K562 (cell line): ENCODE results near the gene HOXC11. TPM values are rescaled to one million over a fixed set of nuclear protein-coding genes. Genes with fewer than 3 reads are reported as not detected.

Source experiments
- ATAC-seq: fragments of 200-7000 bp; cut with Tn5 transposase; 3 replicates; pipeline ENCODE4 v1.9.1; 2020; ENCODE audit warnings: moderate library complexity
- BruUV-seq: library from RNA; stranded (reverse); fragments of 400-500 nt; replicated peaks from 2 replicates; lab custom pipeline; 2021; lab: Mats Ljungman, UMichigan
- CTCF ChIA-PET: fragments of 300-600 bp; formaldehyde crosslinking; extraction: SDS; loops from one replicate; lab custom pipeline; 2021; ENCODE audit warnings: low intra/inter-chr PET ratio; lab: Yijun Ruan, JAX
- POLR2A ChIA-PET: fragments of 300-600, 350-650 bp; sonication (Branson Sonifier 250); formaldehyde crosslinking; extraction: SDS; loops from one replicate; lab custom pipeline; 2021; ENCODE audit warnings: antibody characterized with exemption, inconsistent platforms; lab: Yijun Ruan, JAX
- DNase-seq, 4 experiments: peaks; one replicate each; pipeline versions ENCODE4 v3.0.0 to v3.0.0-alpha.2; 2011 to 2018; ENCODE audit warnings: low spot score in 3 of 4, mixed read lengths in 3 of 4; ENCODE audit errors: extremely low read depth in 1 of 4
- FAIRE-seq: peaks from 2 replicates; lab custom pipeline; 2011; peaks lifted over from hg19 to GRCh38; lab: Jason Lieb, UNC
- H2AFZ ChIP-seq: 2 replicates; pipeline ENCODE4 v1.6.0; 2011; ENCODE audit warnings: low read depth, low read length, control low read depth, inconsistent platforms
- H3K27ac ChIP-seq: fragments of 200-600 bp; 3 replicates; pipeline ENCODE4 v1.8.0; 2011; ENCODE audit warnings: low read depth, mild to moderate bottlenecking, control low read depth, inconsistent platforms, low read length, moderate library complexity, mixed read lengths; ENCODE audit errors: extremely low read depth
- H3K27me3 ChIP-seq, 2 experiments: fragments of 300-600 bp in 1 of 2; 2 replicates in 1 of 2; 3 replicates in 1 of 2; pipeline versions ENCODE4 v1.6.0 to v1.8.0; 2011; ENCODE audit warnings: inconsistent platforms in 2 of 2, low read length in 2 of 2, mild to moderate bottlenecking in 1 of 2, mixed read lengths in 1 of 2, moderate library complexity in 1 of 2; ENCODE audit not compliant: control insufficient read depth in 2 of 2, insufficient read depth in 2 of 2
- H3K36me3 ChIP-seq: fragments of 300-600 bp; 3 replicates; pipeline ENCODE4 v1.8.0; 2011; ENCODE audit warnings: mild to moderate bottlenecking, low read length, inconsistent platforms; ENCODE audit not compliant: control insufficient read depth, insufficient read depth
- H3K4me1 ChIP-seq, 2 experiments: fragments of 200-600 bp in 1 of 2; replicated peaks in 1 of 2; 2 replicates in 1 of 2; 3 replicates in 1 of 2; pipeline versions ENCODE4 v1.5.1 to v1.8.0; 2011; ENCODE audit warnings: inconsistent platforms in 2 of 2, low read length in 2 of 2, mild to moderate bottlenecking in 1 of 2, mixed read lengths in 1 of 2, moderate library complexity in 1 of 2; ENCODE audit not compliant: control insufficient read depth in 2 of 2, insufficient read depth in 2 of 2
- H3K4me2 ChIP-seq: 2 replicates; pipeline ENCODE4 v1.6.1; 2011; ENCODE audit warnings: low read length, control low read depth, inconsistent platforms, mixed read lengths; ENCODE audit not compliant: insufficient read depth
- H3K4me3 ChIP-seq: fragments of 200-600 bp; sonication (generic), shearing (Covaris generic); 2 replicates; pipeline ENCODE4 v1.5.1; 2016; ENCODE audit warnings: control low read depth, inconsistent platforms
- H3K79me2 ChIP-seq: fragments of 200-600 bp; 3 replicates; pipeline ENCODE4 v1.8.0; 2011; ENCODE audit warnings: low read length, inconsistent platforms; ENCODE audit not compliant: control insufficient read depth, insufficient read depth
- H3K9ac ChIP-seq, 2 experiments: 2 replicates each; pipeline versions ENCODE4 v1.6.0 to v1.6.1; 2011; ENCODE audit warnings: low read depth in 2 of 2, low read length in 2 of 2, control low read depth in 1 of 2, inconsistent platforms in 1 of 2, mild to moderate bottlenecking in 1 of 2, mixed read lengths in 1 of 2; ENCODE audit not compliant: insufficient read depth in 1 of 2
- H3K9me1 ChIP-seq: one replicate; pipeline ENCODE4 v1.6.0; 2011; ENCODE audit warnings: inconsistent platforms, mild to moderate bottlenecking, low read length, moderate library complexity; ENCODE audit not compliant: control insufficient read depth, insufficient read depth
- H3K9me3 ChIP-seq: replicated peaks from 2 replicates; pipeline ENCODE4 v1.5.1; 2011; ENCODE audit warnings: low read depth, low read length, inconsistent platforms; ENCODE audit not compliant: control insufficient read depth, insufficient read depth
- H4K20me1 ChIP-seq: replicated peaks from 2 replicates; pipeline ENCODE4 v1.6.1; 2011; ENCODE audit warnings: low read length, inconsistent platforms, mixed read lengths; ENCODE audit not compliant: control insufficient read depth, insufficient read depth
- ARID2 ChIP-seq: fragments of 450-650 bp; IDR thresholded peaks from 2 replicates; pipeline ENCODE4 v1.6.1; 2017; ENCODE audit warnings: antibody characterized with exemption, mild to moderate bottlenecking
- HNRNPL ChIP-seq: fragments of 200-400 bp; formaldehyde crosslinking; IDR thresholded peaks from 2 replicates; pipeline ENCODE4 v1.6.1; 2017; ENCODE audit warnings: low read depth, mild to moderate bottlenecking, low read length
- MAFG ChIP-seq: fragments of 450-650 bp; conservative IDR thresholded peaks from 2 replicates; pipeline ENCODE4 v1.6.1; 2016; ENCODE audit warnings: missing genetic modification characterization, missing compliant biosample characterization
- RAD51 ChIP-seq: fragments of 450-650 bp; IDR thresholded peaks from 2 replicates; pipeline ENCODE4 v1.7.1; 2016; ENCODE audit warnings: low read depth, mild to moderate bottlenecking, borderline replicate concordance
- RBM15 ChIP-seq: fragments of 200-400 bp; formaldehyde crosslinking; IDR thresholded peaks from 2 replicates; pipeline ENCODE4 v1.6.1; 2018; ENCODE audit warnings: mild to moderate bottlenecking, low read length, moderate library complexity; ENCODE audit not compliant: insufficient read depth
- ZNF507 ChIP-seq: conservative IDR thresholded peaks from 2 replicates; pipeline ENCODE4 v1.6.1; 2017; ENCODE audit warnings: missing genetic modification characterization, missing compliant biosample characterization
- WGBS: fragments of 100-300 bp; shearing (Covaris generic); methylation state at CpG from one replicate; pipeline ENCODE4 v1.1.6; 2016; ENCODE audit warnings: low coverage, mixed read lengths; ENCODE audit not compliant: insufficient coverage; ENCODE audit errors: missing lambda C conversion rate; 5-methylcytosine and 5-hydroxymethylcytosine counted together
- in situ Hi-C: fragments of 300-500 bp; cut with MboI; formaldehyde crosslinking; loops from 4 replicates; pipeline ENCODE4 v1.15.0; 2018; ENCODE audit warnings: inconsistent platforms, mixed read lengths
- intact Hi-C: fragments of 100-400 bp; cut with micrococcal nuclease; formaldehyde crosslinking; loops from 2 replicates; pipeline ENCODE4 v1.14.2; 2022
- polyA plus RNA-seq, 8 experiments: library from polyadenylated mRNA; depleted of rRNA in 4 of 8; stranded (reverse) in 5 of 8; unstranded in 3 of 8; fragments of >200 nt; fragmentation: Nextera tagmentation in 2 of 8; fragmentation: Illumina TruSeq in 1 of 8; extraction: Ambion mirVana in 2 of 8; extraction: Trizol in 1 of 8; gene quantifications; 2 replicates each; pipeline versions ENCODE4 v1.2.1 to v1.2.3, GENCODE V29; 2011 to 2014; ENCODE audit warnings: inconsistent platforms in 1 of 8, missing spikeins in 1 of 8
- total RNA-seq, 7 experiments: library from RNA; depleted of rRNA in 6 of 7; stranded (reverse); fragments of >200 nt in 6 of 7; fragmentation: Illumina TruSeq in 2 of 7; extraction: Trizol in 2 of 7; gene quantifications; 2 replicates each; pipeline versions ENCODE4 v1.2.1 to v1.2.3, GENCODE V29; 2011 to 2021; ENCODE audit warnings: low replicate concordance in 1 of 7
- TF ChIP-seq, protein P1 (sequence below): fragments of 450-650 bp; IDR thresholded peaks from 2 replicates; pipeline ENCODE4 v1.6.1; 2016; ENCODE audit warnings: mild to moderate bottlenecking, moderate library complexity
- TF ChIP-seq, protein P2 (sequence below), 3 experiments: IDR thresholded peaks in 2 of 3; conservative IDR thresholded peaks in 1 of 3; 2 replicates each; pipeline ENCODE4 v1.5.1; 2011 to 2012; ENCODE audit warnings: low read length in 3 of 3, mild to moderate bottlenecking in 3 of 3, control low read depth in 2 of 3, improper control_type of control experiment in 1 of 3, inconsistent platforms in 1 of 3, low read depth in 1 of 3, mixed read lengths in 1 of 3, moderate library complexity in 1 of 3; ENCODE audit not compliant: insufficient read depth in 2 of 3

The HOXC11 gene
- total and polyA plus RNA-seq, 9 of the 15 experiments (the other 6 are each of a cell fraction or from before 2014, with no cell fraction given), result not detected

GRCh38 chr12:53995002-53995377 lies 22.1 kb downstream of the HOXC11 start:
- no peak for DNase-seq
- peak overlapping the region; percentile 94 for H3K27ac ChIP-seq
- H3K9me3 ChIP-seq, result no peaks in the 10 kb centered on the region
- peaks cover 33% of the 10 kb centered on the region for H3K79me2 ChIP-seq
- TSS peak; percentile 40 for BruUV-seq
- ATAC-seq, result no peak
- H3K4me1 ChIP-seq, result peaks cover 35 to 70% of the 10 kb centered on the region in 2 experiments
- H3K9ac ChIP-seq, result peak overlapping the region; percentile 87 to 96
- H4K20me1 ChIP-seq, result no peaks in the 10 kb centered on the region
- CTCF ChIA-PET, result no interaction called here
- no peak for FAIRE-seq
- intact Hi-C loops (no loop called here), in situ Hi-C loops (no loop called here)
- no peaks in the 10 kb centered on the region for H3K36me3 ChIP-seq
- peaks cover 0 to 10% of the 10 kb centered on the region in 2 experiments; a peak in 2 of 5 replicates for H3K27me3 ChIP-seq
- 0% methylated on average over 17 of the region's 17 CpGs for WGBS
- peak overlapping the region; percentile 93 for H2AFZ ChIP-seq
- POLR2A ChIA-PET, result interaction anchor here (0.5 to 1.9 kb wide), 5 partner anchors 24 to 403 kb away, joined by 3 to 4 read pairs (median 3); no protein-coding TSS in a partner anchor
- H3K4me2 ChIP-seq, result peak overlapping the region; percentile 92
- H3K4me3 ChIP-seq, result peak overlapping the region; percentile 61
- no peaks in the 10 kb centered on the region for H3K9me1 ChIP-seq
- TF ChIP-seq RAD51, result no peak
- no peak for TF ChIP-seq MAFG (tag)
- TF ChIP-seq, protein P1, sequence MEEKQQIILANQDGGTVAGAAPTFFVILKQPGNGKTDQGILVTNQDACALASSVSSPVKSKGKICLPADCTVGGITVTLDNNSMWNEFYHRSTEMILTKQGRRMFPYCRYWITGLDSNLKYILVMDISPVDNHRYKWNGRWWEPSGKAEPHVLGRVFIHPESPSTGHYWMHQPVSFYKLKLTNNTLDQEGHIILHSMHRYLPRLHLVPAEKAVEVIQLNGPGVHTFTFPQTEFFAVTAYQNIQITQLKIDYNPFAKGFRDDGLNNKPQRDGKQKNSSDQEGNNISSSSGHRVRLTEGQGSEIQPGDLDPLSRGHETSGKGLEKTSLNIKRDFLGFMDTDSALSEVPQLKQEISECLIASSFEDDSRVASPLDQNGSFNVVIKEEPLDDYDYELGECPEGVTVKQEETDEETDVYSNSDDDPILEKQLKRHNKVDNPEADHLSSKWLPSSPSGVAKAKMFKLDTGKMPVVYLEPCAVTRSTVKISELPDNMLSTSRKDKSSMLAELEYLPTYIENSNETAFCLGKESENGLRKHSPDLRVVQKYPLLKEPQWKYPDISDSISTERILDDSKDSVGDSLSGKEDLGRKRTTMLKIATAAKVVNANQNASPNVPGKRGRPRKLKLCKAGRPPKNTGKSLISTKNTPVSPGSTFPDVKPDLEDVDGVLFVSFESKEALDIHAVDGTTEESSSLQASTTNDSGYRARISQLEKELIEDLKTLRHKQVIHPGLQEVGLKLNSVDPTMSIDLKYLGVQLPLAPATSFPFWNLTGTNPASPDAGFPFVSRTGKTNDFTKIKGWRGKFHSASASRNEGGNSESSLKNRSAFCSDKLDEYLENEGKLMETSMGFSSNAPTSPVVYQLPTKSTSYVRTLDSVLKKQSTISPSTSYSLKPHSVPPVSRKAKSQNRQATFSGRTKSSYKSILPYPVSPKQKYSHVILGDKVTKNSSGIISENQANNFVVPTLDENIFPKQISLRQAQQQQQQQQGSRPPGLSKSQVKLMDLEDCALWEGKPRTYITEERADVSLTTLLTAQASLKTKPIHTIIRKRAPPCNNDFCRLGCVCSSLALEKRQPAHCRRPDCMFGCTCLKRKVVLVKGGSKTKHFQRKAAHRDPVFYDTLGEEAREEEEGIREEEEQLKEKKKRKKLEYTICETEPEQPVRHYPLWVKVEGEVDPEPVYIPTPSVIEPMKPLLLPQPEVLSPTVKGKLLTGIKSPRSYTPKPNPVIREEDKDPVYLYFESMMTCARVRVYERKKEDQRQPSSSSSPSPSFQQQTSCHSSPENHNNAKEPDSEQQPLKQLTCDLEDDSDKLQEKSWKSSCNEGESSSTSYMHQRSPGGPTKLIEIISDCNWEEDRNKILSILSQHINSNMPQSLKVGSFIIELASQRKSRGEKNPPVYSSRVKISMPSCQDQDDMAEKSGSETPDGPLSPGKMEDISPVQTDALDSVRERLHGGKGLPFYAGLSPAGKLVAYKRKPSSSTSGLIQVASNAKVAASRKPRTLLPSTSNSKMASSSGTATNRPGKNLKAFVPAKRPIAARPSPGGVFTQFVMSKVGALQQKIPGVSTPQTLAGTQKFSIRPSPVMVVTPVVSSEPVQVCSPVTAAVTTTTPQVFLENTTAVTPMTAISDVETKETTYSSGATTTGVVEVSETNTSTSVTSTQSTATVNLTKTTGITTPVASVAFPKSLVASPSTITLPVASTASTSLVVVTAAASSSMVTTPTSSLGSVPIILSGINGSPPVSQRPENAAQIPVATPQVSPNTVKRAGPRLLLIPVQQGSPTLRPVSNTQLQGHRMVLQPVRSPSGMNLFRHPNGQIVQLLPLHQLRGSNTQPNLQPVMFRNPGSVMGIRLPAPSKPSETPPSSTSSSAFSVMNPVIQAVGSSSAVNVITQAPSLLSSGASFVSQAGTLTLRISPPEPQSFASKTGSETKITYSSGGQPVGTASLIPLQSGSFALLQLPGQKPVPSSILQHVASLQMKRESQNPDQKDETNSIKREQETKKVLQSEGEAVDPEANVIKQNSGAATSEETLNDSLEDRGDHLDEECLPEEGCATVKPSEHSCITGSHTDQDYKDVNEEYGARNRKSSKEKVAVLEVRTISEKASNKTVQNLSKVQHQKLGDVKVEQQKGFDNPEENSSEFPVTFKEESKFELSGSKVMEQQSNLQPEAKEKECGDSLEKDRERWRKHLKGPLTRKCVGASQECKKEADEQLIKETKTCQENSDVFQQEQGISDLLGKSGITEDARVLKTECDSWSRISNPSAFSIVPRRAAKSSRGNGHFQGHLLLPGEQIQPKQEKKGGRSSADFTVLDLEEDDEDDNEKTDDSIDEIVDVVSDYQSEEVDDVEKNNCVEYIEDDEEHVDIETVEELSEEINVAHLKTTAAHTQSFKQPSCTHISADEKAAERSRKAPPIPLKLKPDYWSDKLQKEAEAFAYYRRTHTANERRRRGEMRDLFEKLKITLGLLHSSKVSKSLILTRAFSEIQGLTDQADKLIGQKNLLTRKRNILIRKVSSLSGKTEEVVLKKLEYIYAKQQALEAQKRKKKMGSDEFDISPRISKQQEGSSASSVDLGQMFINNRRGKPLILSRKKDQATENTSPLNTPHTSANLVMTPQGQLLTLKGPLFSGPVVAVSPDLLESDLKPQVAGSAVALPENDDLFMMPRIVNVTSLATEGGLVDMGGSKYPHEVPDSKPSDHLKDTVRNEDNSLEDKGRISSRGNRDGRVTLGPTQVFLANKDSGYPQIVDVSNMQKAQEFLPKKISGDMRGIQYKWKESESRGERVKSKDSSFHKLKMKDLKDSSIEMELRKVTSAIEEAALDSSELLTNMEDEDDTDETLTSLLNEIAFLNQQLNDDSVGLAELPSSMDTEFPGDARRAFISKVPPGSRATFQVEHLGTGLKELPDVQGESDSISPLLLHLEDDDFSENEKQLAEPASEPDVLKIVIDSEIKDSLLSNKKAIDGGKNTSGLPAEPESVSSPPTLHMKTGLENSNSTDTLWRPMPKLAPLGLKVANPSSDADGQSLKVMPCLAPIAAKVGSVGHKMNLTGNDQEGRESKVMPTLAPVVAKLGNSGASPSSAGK, result peak; percentile 49
- TF ChIP-seq, protein P2, sequence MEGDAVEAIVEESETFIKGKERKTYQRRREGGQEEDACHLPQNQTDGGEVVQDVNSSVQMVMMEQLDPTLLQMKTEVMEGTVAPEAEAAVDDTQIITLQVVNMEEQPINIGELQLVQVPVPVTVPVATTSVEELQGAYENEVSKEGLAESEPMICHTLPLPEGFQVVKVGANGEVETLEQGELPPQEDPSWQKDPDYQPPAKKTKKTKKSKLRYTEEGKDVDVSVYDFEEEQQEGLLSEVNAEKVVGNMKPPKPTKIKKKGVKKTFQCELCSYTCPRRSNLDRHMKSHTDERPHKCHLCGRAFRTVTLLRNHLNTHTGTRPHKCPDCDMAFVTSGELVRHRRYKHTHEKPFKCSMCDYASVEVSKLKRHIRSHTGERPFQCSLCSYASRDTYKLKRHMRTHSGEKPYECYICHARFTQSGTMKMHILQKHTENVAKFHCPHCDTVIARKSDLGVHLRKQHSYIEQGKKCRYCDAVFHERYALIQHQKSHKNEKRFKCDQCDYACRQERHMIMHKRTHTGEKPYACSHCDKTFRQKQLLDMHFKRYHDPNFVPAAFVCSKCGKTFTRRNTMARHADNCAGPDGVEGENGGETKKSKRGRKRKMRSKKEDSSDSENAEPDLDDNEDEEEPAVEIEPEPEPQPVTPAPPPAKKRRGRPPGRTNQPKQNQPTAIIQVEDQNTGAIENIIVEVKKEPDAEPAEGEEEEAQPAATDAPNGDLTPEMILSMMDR (IDR thresholded peaks at IDR 0.05 in 2 of 3, conservative IDR thresholded peaks at IDR 0.05 in 1 of 3; ENCODE audit: insufficient read depth in 2 of 3, low read depth in 1 of 3, low read length in 3 of 3), result 0 out of 6 replicates have a peak, but pooled peaks of 1 of the 3 experiments have one; percentile 4
- no peak for TF ChIP-seq ZNF507 (tag)
- no peak for TF ChIP-seq RBM15
- no peak for TF ChIP-seq ARID2
- no peak for TF ChIP-seq HNRNPL
